A673 (cell line): Measurements from ENCODE around the gene ZNF18. TPM values are rescaled to one million over a fixed set of nuclear protein-coding genes. Genes with fewer than 3 reads are reported as not detected.
"Not testable (repeated sequence)": the region's sequence is repeated elsewhere in the genome, so short reads cannot be mapped to it uniquely, and the experiment has no call there.

ENCODE experiments used
- BruUV-seq: library from RNA; stranded (reverse); fragments of 400-500 nt; replicated peaks from 2 replicates; lab custom pipeline; 2021; lab: Mats Ljungman, UMichigan
- CTCF ChIA-PET: fragments of 300-600 bp; sonication (Branson Sonifier 250); formaldehyde crosslinking; loops from one replicate; lab custom pipeline; 2022; ENCODE audit warnings: antibody characterized with exemption; lab: Charles Lee
- POLR2A ChIA-PET: fragments of 300-600 bp; sonication (Branson Sonifier 250); formaldehyde crosslinking; loops from one replicate; lab custom pipeline; 2022; ENCODE audit warnings: antibody characterized with exemption; ENCODE audit not compliant: low non-redundant PET; lab: Charles Lee
- DNase-seq: peaks from one replicate; pipeline ENCODE4 v3.0.0-alpha.2; 2015; ENCODE audit warnings: low spot score
- H3K27ac ChIP-seq: fragments of 200-600 bp; sonication (generic); 2 replicates; pipeline ENCODE4 v1.5.1; 2016; ENCODE audit warnings: mixed run types, low read depth, mild to moderate bottlenecking, mixed read lengths, antibody characterized with exemption, low read length; ENCODE audit not compliant: poor library complexity, severe bottlenecking
- H3K27me3 ChIP-seq: fragments of 200-600 bp; sonication (generic); replicated peaks from 2 replicates; pipeline ENCODE4 v1.6.1; 2017; ENCODE audit warnings: mixed run types, low read depth, mild to moderate bottlenecking, mixed read lengths, antibody characterized with exemption, low read length; ENCODE audit not compliant: insufficient read depth, poor library complexity
- H3K36me3 ChIP-seq: fragments of 200-600 bp; sonication (generic); 2 replicates; pipeline ENCODE4 v1.6.1; 2016; ENCODE audit warnings: mixed run types, mild to moderate bottlenecking, mixed read lengths, antibody characterized with exemption, low read length; ENCODE audit not compliant: insufficient read depth, poor library complexity, severe bottlenecking
- H3K4me1 ChIP-seq: fragments of 200-600 bp; sonication (generic); 2 replicates; pipeline ENCODE4 v1.6.1; 2017; ENCODE audit warnings: mixed run types, mild to moderate bottlenecking, mixed read lengths, antibody characterized with exemption, low read length; ENCODE audit not compliant: insufficient read depth, poor library complexity, severe bottlenecking
- H3K4me3 ChIP-seq: fragments of 200-600 bp; sonication (generic); 2 replicates; pipeline ENCODE4 v1.5.1; 2016; ENCODE audit warnings: low read depth, mixed run types, mild to moderate bottlenecking, mixed read lengths, low read length; ENCODE audit not compliant: poor library complexity, severe bottlenecking
- H3K9me3 ChIP-seq: fragments of 200-600 bp; sonication (generic); 2 replicates; pipeline ENCODE4 v1.6.1; 2016; ENCODE audit warnings: mixed run types, low read depth, mild to moderate bottlenecking, mixed read lengths, antibody characterized with exemption, low read length; ENCODE audit not compliant: poor library complexity, severe bottlenecking
- CTCF ChIP-seq: fragments of 300-800, 200-600 bp; sonication (generic); conservative IDR thresholded peaks from 2 replicates; pipeline ENCODE4 v1.5.1; 2017; ENCODE audit warnings: low read depth, mild to moderate bottlenecking, antibody characterized with exemption, low read length, moderate library complexity, mixed read lengths
- EZH2 ChIP-seq: fragments of 200-600 bp; sonication (generic); IDR thresholded peaks from 2 replicates; pipeline ENCODE4 v1.6.1; 2017; ENCODE audit warnings: borderline replicate concordance, low read depth, mild to moderate bottlenecking, mixed read lengths, antibody characterized with exemption, low read length; ENCODE audit not compliant: poor library complexity, severe bottlenecking
- intact Hi-C: fragments of 100-400 bp; cut with micrococcal nuclease; formaldehyde crosslinking; loops from one replicate; pipeline ENCODE4 v1.10.0; 2022; ENCODE audit not compliant: unreplicated experiment
- total RNA-seq: library from RNA; stranded (reverse); gene quantifications from 2 replicates; pipeline ENCODE4 v1.2.3, GENCODE V29; 2021

The ZNF18 gene
- total RNA-seq, 1 experiment from 2014 or later: 11.9 TPM

DNA sequence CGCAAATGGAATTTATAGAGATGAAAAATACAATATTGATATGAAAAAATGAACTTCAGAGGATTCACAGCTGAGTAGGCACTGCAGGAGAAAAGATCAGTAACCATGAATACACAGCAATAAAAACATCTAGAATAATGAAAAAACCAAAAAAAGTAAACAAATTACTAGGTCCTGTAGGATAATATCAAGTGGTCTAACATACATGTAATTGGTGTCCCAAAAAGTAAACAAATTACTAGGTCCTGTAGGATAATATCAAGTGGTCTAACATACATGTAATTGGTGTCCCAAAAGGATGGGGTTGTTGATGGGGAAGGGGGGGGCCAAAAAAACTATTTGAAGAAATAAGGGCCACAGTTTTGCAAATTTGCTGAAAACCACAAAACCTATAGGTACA, 43.4 kb downstream of the ZNF18 start:
- ChIA-PET CTCF (no interaction called here), POLR2A (no interaction called here)
- H3K4me3 ChIP-seq: no peak overlapping the region
- TF ChIP-seq CTCF: no peak
- no peak for TF ChIP-seq EZH2
- H3K4me1 ChIP-seq: no peaks in the 10 kb centered on the region
- no peak overlapping the region for H3K27ac ChIP-seq
- no peak for DNase-seq
- no peaks in the 10 kb centered on the region for H3K36me3 ChIP-seq
- intact Hi-C loops: no loop called here
- no TSS peak for BruUV-seq
- H3K9me3 ChIP-seq: peaks cover 14% of the 10 kb centered on the region
- no peaks in the 10 kb centered on the region for H3K27me3 ChIP-seq

DNA sequence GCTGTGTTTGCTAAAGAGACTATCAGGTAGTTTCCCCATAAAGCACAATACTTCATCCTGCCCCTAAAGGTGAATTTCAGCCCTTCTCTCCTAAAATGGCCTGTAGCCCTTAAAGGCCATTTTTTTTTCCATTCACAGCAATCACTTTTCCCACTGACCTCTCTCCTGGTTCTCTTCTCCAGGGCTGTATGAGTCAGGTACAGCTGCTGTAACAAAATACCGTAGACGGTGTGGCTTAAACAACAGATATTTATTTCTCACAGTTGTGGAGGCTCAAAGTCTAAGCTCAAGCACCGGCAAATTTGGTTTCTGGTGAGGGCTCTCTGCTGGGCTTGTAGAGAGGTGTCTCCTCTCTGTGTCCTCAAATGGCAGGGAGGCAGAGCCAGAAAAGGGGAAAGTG, 44.7 kb downstream of the ZNF18 start:
- Histone ChIP-seq H3K27me3 (no peaks in the 10 kb centered on the region), H3K36me3 (no peaks in the 10 kb centered on the region), H3K27ac (no peak overlapping the region), H3K4me3 (no peak overlapping the region), H3K9me3 (peaks cover 14% of the 10 kb centered on the region), H3K4me1 (no peaks in the 10 kb centered on the region)
- POLR2A ChIA-PET: no interaction called here
- intact Hi-C loops: no loop called here
- no TSS peak for BruUV-seq
- CTCF ChIA-PET: no interaction called here
- no peak for DNase-seq
- TF ChIP-seq EZH2 (no peak), CTCF (no peak)

DNA sequence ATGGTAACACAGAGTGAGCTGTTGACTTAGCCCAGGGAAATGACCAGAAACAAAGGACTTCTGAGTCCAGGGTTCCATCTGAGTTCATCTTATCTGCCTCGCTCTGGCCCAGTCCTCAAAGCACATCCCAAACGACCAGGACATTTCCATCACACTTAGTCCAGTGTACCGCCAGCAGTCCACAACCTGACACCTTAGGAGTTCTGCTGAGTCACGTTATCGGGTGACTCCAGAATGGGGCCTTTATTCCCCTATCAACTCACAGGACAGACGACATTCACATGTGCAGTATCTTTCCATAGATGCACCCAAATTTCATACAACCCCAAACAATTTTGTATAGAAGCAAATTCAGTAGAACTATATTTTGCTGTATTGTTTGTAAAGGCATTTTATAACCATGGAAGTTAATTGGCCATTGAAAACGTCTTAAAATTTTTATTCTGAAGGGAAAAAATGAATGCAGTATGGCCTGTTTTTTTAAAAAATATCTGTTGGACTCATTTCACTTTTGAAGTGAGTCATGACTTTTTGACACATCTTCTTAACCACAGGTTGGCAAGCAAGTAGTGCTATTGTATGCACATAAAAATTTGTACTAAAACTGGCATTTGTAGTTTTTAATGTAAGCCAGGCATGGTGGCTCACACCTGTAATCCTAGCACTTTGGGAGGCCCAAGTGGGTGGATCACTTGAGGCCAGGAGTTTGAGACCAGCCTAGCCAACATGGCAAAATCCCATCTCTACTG, 46.3 kb downstream of the ZNF18 start:
- ChIA-PET POLR2A (no interaction called here), CTCF (no interaction called here)
- no peak overlapping the region for H3K4me3 ChIP-seq
- H3K27ac ChIP-seq: no peak overlapping the region
- no TSS peak for BruUV-seq
- no peak for TF ChIP-seq EZH2
- TF ChIP-seq CTCF: no peak
- no peaks in the 10 kb centered on the region for H3K27me3 ChIP-seq
- H3K36me3 ChIP-seq: no peaks in the 10 kb centered on the region
- DNase-seq: no peak
- H3K4me1 ChIP-seq: no peaks in the 10 kb centered on the region
- intact Hi-C loops: no loop called here
- peaks cover 14% of the 10 kb centered on the region for H3K9me3 ChIP-seq

DNA sequence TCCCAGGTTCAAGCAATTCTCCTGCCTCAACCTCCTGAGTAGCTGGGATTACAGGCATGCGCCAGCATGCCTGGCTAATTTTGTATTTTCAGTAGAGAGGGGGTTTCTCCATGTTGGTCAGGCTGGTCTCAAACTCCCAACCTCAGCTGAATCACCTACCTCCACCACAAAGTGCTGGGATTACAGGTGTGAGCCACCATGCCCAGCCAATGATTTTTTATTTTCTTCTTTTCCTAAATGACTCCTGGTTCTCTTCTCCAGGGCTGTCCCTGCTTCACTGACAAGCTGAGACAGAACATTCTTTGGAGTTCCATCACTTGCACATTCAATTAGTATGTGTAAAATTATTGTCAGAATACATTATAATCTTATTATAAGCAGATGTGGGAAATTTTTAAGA, 47.7 kb downstream of the ZNF18 start:
- H3K9me3 ChIP-seq, intact Hi-C loops, H3K4me1 ChIP-seq, H3K4me3 ChIP-seq, POLR2A ChIA-PET, H3K27me3 ChIP-seq, CTCF ChIA-PET, BruUV-seq, H3K27ac ChIP-seq, H3K36me3 ChIP-seq, DNase-seq: not testable (repeated sequence)
